GM23248 (cell line): ENCODE results near the gene GPT2.

Experiments
- EZH2 ChIP-seq: fragments of 200-600 bp; sonication (generic); IDR thresholded peaks from 2 replicates; pipeline ENCODE4 v1.6.1; 2018; ENCODE audit warnings: antibody characterized with exemption, mild to moderate bottlenecking; ENCODE audit not compliant: insufficient read depth, poor library complexity, severe bottlenecking
- EZH2phosphoT487 ChIP-seq: fragments of 200-600 bp; sonication (generic); IDR thresholded peaks from 2 replicates; pipeline ENCODE4 v1.6.1; 2018; ENCODE audit warnings: antibody characterized with exemption, moderate library complexity, mild to moderate bottlenecking, low read depth; ENCODE audit not compliant: insufficient read depth

DNA sequence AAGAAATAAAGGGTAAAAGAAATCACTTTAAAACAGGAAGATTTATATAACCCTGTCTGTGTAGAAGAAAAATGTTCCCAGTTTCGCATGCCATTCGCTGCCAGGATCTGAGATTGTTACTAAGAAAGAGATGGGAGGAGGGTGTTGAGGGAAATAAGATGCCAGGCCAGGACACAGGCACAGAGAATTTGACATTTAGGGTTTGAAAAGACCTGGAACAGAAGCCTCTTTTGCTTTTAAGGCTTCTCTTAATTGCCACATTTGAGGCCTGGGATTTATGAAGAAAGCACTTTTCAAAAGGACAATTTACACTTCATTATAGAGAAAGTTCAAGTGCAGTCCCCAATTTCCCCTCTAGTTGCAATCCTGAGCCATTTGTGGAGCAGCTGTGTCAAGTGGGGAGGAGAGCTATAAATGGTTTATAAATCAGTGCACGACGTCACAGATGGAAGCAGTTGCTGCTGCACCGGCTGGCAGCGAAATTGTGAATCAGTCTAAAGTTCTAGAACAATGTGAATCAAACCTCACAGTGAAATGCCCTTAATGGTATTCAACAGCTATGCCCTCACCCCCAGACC is 26.7 kb upstream of the GPT2 start:
- no peak for TF ChIP-seq EZH2phosphoT487
- TF ChIP-seq EZH2 = no peak
